ENCODE measurements around the gene SERPINE1. TPM values are rescaled to one million over a fixed set of nuclear protein-coding genes. Genes with fewer than 3 reads are reported as not detected.

SERPINE1 gene
- total RNA-seq, 1 donor = 921 TPM

DNA sequence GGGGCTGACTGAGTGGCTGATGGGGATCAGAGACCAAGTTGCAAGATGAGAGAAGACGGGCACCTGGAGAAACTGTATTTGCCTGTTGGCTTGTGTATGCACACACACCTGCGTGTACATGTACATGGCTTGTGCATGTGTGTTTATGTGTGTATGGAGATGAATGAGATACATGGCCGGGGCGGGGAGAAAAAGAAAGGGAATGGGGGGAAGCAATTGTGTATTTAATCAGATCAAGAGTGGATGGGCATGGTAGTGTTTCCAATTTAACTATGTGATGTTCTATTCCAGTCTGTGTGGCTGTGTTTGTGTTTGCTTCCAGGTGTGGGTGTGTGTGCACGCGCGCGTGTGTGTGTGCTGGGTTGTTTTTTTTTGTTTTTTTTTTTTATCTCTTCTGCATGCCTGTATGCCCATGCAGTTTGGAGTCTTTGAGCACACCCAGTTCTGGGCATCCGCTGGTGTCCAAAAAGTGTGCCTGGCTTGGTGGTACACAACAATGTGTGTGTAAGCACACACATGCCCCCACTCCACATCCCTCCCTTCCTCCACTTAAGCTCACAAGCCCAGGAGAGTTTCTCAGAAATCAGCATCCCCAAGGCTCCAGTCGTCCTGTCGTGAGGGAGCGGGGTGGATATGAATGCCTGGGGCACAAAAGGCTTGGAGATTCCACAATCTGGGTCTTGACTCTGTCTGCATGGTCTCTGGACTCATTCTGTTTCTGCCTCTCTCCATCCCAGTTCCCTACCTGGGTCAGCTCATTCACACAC is 40.9 kb downstream of the SERPINE1 start:
- H3K4me3 ChIP-seq (ENCODE audit: low read depth, low read length) = no peak overlapping the region
- TF ChIP-seq, protein P1, sequence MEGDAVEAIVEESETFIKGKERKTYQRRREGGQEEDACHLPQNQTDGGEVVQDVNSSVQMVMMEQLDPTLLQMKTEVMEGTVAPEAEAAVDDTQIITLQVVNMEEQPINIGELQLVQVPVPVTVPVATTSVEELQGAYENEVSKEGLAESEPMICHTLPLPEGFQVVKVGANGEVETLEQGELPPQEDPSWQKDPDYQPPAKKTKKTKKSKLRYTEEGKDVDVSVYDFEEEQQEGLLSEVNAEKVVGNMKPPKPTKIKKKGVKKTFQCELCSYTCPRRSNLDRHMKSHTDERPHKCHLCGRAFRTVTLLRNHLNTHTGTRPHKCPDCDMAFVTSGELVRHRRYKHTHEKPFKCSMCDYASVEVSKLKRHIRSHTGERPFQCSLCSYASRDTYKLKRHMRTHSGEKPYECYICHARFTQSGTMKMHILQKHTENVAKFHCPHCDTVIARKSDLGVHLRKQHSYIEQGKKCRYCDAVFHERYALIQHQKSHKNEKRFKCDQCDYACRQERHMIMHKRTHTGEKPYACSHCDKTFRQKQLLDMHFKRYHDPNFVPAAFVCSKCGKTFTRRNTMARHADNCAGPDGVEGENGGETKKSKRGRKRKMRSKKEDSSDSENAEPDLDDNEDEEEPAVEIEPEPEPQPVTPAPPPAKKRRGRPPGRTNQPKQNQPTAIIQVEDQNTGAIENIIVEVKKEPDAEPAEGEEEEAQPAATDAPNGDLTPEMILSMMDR (IDR thresholded peaks at IDR 0.05; ENCODE audit: insufficient read depth, low read depth, low read length) = no peak
- DNase-seq (ENCODE audit: low read depth) = no peak

DNA sequence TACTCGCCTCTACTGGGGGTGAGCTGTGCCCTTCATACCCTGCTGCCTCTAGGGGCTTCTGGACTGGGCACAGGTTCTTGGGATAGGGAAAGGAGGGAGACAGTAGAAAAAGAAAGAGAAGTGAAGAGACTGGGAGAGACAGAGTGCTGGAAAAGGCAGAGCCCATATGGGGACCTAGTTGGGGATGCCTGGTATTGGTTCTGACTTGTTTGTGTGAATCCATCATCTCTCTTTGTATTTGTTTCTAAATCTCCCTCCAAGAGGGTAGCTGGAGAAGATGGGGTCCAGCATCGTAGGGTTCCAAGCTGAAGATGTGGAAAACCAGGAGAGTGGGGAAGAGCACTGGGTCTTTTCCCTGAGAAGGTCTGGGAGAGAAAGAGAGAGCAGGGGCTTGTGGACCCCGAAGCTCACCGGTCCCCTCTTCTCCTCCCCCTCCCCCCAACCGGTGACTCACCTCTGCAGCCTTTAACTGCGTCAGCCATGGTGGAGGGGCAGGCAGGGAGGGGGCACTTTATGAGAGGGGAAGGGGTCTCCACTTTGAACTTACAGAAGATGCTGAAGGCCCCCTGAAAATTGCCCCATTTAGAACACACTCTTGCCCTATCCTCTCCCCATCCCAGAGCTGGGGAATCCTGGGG is 41.6 kb downstream of the SERPINE1 start:
- TF ChIP-seq, protein P1 (IDR thresholded peaks at IDR 0.05; ENCODE audit: insufficient read depth, low read depth, low read length) = no peak
- no peak overlapping the region for H3K4me3 ChIP-seq (ENCODE audit: low read depth, low read length)
- no peak for DNase-seq (ENCODE audit: low read depth)

DNA sequence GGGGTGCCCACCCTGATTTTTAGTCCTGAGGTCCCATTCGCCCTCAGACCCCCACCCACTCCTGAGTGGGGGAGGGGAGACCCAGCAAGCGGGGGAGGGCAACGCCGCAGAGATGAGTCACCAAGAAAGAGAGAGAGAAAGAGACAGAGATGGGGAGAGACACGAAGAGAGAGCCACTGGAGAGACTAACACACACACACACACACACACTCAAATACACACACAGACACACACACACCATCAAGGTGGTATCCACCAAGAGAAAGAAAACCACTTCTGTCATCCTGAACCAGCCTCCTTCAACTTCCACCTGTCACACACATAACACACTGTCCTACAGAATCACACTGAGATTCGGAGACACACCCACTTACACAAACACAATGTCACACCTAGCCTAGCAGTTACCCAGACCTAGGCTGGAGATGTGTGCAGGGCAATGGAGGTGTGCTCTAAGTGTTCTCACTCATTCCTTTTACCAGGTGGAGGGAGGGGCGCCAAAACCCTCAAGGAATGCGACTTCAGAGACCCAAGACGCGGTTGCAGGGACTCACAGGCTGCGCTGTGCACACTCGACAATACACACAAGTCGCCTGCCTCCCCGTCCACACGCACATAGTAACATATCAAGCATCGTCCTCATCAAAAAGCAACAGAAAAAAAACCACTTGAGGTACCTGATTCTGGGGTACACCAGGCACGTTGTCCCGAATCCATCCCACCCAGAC is 42.4 kb downstream of the SERPINE1 start:
- DNase-seq (ENCODE audit: low read depth) = no peak
- no peak overlapping the region for H3K4me3 ChIP-seq (ENCODE audit: low read depth, low read length)

DNA sequence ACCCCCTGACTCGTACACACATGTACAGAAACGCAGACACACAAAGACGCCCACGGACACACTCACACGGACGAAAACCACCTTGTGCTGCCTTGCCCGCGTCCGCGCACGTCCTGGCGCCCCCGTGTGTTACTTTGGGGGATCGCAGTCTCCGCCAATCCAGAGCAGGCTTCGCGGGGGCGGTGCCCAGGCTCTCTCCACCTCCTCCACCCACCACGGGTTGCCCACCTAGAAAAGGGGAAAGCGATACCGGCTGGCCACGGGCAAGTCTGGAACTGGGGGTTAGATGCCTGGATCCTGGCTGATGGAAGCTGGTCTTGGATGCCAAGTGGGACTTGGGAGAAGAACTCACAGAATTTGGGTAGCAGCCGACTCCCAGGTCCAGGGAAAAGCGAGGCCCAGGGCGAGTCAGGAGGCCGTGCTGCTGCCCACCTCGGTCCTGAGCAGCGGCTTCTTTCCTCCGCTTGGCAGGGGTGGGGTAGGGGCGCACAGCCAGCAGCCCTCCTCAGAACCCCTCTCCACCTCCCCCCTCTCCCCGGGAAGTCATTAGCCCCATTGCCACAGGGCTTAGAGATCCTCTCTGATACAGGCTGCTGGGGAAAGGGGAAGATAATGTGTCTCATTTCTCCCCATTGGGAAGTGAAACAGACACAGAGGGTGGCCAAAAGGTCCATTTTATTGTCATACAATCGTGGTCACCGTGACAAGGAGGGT is 43.1 kb downstream of the SERPINE1 start:
- TF ChIP-seq, protein P1 (IDR thresholded peaks at IDR 0.05; ENCODE audit: insufficient read depth, low read depth, low read length) = peak; percentile 95
- H3K4me3 ChIP-seq (ENCODE audit: low read depth, low read length) = no peak overlapping the region
- DNase-seq (ENCODE audit: low read depth) = peak; percentile 54

More for the DNA sequence above, 42.4 kb downstream of the SERPINE1 start:
- TF ChIP-seq, protein P1 (IDR thresholded peaks at IDR 0.05; ENCODE audit: insufficient read depth, low read depth, low read length) = no peak

DNA sequence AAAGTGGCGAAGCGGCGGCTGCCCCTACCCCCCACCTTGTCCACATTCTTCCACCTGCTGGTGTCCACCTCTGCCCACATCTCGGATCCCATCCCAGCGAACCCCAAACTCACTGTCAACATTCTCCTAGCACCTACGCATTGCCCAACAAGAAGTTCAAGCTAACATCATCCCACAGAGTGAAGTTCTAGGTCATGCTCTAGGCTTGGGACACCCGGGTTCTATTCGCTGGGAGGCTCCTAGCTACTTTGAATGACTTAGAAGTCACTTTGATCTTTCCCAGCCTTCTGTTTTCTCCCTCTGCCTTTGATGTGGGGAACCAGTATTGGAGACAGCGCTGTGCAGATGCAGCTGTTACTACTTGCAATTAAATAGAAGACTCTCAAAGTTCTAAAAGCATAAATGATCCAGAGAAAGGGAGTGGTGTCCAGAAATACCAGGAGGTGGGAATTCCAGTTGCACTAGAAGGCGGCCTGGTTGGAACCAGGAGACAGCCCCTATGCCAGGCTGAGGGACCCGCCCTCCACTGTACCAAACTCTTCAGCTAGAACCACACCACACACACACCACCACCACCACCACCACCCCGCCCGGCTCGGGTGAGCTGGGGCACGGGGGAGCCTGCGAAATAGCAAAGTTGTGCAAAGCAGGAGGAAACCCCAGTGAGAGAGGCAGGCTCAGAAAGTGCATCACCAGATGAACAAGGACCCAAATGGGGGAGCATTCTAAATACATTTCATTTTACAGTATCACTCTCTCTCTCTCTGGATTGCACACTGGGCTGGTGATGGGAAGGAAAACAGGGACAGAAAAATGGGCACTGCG is 43.9 kb downstream of the SERPINE1 start:
- DNase-seq (ENCODE audit: low read depth) = no peak
- H3K4me3 ChIP-seq (ENCODE audit: low read depth, low read length) = no peak overlapping the region
- TF ChIP-seq, protein P1 (IDR thresholded peaks at IDR 0.05; ENCODE audit: insufficient read depth, low read depth, low read length) = no peak

DNA sequence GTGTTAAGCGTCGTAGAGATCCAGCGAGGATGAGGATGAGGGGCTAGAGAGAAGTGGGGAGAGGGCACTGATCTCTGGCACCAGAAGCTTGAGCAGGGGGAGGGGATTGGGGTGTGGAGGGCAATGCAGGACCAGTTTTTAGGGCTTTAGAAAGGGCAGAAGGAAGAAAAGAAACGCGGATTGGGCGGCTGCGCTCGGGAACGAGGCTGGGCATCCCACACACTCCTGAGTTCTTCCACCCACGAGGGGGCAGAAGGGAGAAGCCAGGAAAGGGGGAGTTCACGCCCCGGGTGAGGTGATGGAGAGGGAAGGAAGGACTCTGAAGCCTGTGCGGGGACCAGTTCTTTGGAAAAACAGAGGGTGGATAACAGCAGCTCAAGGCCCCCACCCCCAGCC is 44.5 kb downstream of the SERPINE1 start:
- TF ChIP-seq, protein P1 (IDR thresholded peaks at IDR 0.05; ENCODE audit: insufficient read depth, low read depth, low read length) = peak; percentile 43
- DNase-seq (ENCODE audit: low read depth) = no peak

More for the DNA sequence above, 44.5 kb downstream of the SERPINE1 start:
- H3K4me3 ChIP-seq (ENCODE audit: low read depth, low read length) = no peak overlapping the region

All from fibroblast of villous mesenchyme (primary cell).